MM.1S (cell line): ENCODE results near the gene ALDH5A1.

Experiments
- DNase-seq: peaks from one replicate; pipeline ENCODE4 v3.0.0-alpha.2; 2015
- H2AFZ ChIP-seq: fragments of 300-600 bp; sonication (generic); 2 replicates; pipeline ENCODE4 v1.6.0; 2016; ENCODE audit warnings: antibody characterized with exemption, low read length
- H3F3A ChIP-seq: fragments of 300-600 bp; sonication (generic); 2 replicates; pipeline ENCODE4 v1.6.1; 2016; ENCODE audit warnings: mild to moderate bottlenecking, antibody characterized with exemption, low read length, moderate library complexity, mixed read lengths; ENCODE audit not compliant: insufficient read depth
- H3K27ac ChIP-seq: fragments of 300-600 bp; sonication (generic); 2 replicates; pipeline ENCODE4 v1.5.1; 2016; ENCODE audit warnings: mild to moderate bottlenecking, low read length
- H3K27me3 ChIP-seq: fragments of 300-600 bp; sonication (generic); replicated peaks from 2 replicates; pipeline ENCODE4 v1.6.0; 2016; ENCODE audit warnings: low read length; ENCODE audit not compliant: insufficient read depth
- H3K36me3 ChIP-seq: fragments of 300-600 bp; sonication (generic); replicated peaks from 2 replicates; pipeline ENCODE4 v1.6.1; 2016; ENCODE audit warnings: mild to moderate bottlenecking, low read length, mixed read lengths; ENCODE audit not compliant: insufficient read depth
- H3K4me1 ChIP-seq: fragments of 300-600 bp; sonication (generic); 2 replicates; pipeline ENCODE4 v1.6.1; 2016; ENCODE audit warnings: low read length, mixed read lengths
- H3K4me2 ChIP-seq: fragments of 300-600 bp; sonication (generic); 2 replicates; pipeline ENCODE4 v1.6.0; 2016; ENCODE audit warnings: low read depth, low read length
- H3K4me3 ChIP-seq: fragments of 300-600 bp; sonication (generic); 2 replicates; pipeline ENCODE4 v1.5.1; 2016; ENCODE audit warnings: low read length, mixed read lengths
- H3K79me2 ChIP-seq: fragments of 300-600 bp; sonication (generic); 2 replicates; pipeline ENCODE4 v1.6.1; 2016; ENCODE audit warnings: mixed run types, low read length, mixed read lengths
- H3K9ac ChIP-seq: fragments of 300-600 bp; sonication (generic); 2 replicates; pipeline ENCODE4 v1.6.1; 2016; ENCODE audit warnings: low read length, mixed read lengths
- H3K9me2 ChIP-seq: fragments of 300-600 bp; sonication (generic); replicated peaks from 2 replicates; pipeline ENCODE4 v1.6.1; 2016; ENCODE audit warnings: mild to moderate bottlenecking, low read length, mixed read lengths; ENCODE audit not compliant: insufficient read depth
- H3K9me3 ChIP-seq: fragments of 300-600 bp; sonication (generic); replicated peaks from 2 replicates; pipeline ENCODE4 v1.6.1; 2016; ENCODE audit warnings: mild to moderate bottlenecking, low read length, mixed read lengths; ENCODE audit not compliant: insufficient read depth
- H4K20me1 ChIP-seq: fragments of 300-600 bp; sonication (generic); 2 replicates; pipeline ENCODE4 v1.6.1; 2016; ENCODE audit warnings: mild to moderate bottlenecking, low read length, moderate library complexity, mixed read lengths; ENCODE audit not compliant: insufficient read depth
- CTCF ChIP-seq: fragments of 300-600 bp; sonication (generic); IDR thresholded peaks from 2 replicates; pipeline ENCODE4 v1.5.1; 2016; ENCODE audit warnings: antibody characterized with exemption, low read length, mixed read lengths
- EZH2 ChIP-seq: fragments of 300-600 bp; sonication (generic); optimal IDR thresholded peaks from 2 replicates; pipeline ENCODE3; 2017; ENCODE audit warnings: low read depth, mild to moderate bottlenecking, antibody characterized with exemption, low read length, mixed read lengths
- EZH2phosphoT487 ChIP-seq: fragments of 300-600 bp; sonication (generic); IDR thresholded peaks from 2 replicates; pipeline ENCODE4 v1.6.1; 2018; ENCODE audit warnings: antibody characterized with exemption, low read length

Gene ALDH5A1

GRCh38 chr6:24581084-24581669 is 86.4 kb downstream of the ALDH5A1 start:
- Histone ChIP-seq H3K4me3 (no peak overlapping the region), H3K9me2 (no peaks in the 10 kb centered on the region), H3K27me3 (no peaks in the 10 kb centered on the region), H3K79me2 (no peaks in the 10 kb centered on the region), H3K9me3 (no peaks in the 10 kb centered on the region), H3K9ac (no peak overlapping the region), H3K36me3 (no peaks in the 10 kb centered on the region), H3F3A (no peaks in the 10 kb centered on the region), H3K4me2 (no peak overlapping the region), H3K27ac (no peak overlapping the region), H3K4me1 (no peaks in the 10 kb centered on the region), H4K20me1 (no peaks in the 10 kb centered on the region), H2AFZ (no peak overlapping the region)
- TF ChIP-seq CTCF: peak; percentile 82
- TF ChIP-seq EZH2: no peak
- peak; percentile 62 for DNase-seq

GRCh38 chr6:24583463-24584381 is 89.0 kb downstream of the ALDH5A1 start:
- Histone ChIP-seq H3K27ac (no peak overlapping the region), H3K4me2 (peak overlapping the region; percentile 42; the same call in 1 of the 2 replicates), H3K36me3 (no peaks in the 10 kb centered on the region), H3K9me3 (no peaks in the 10 kb centered on the region), H3K79me2 (no peaks in the 10 kb centered on the region), H4K20me1 (no peaks in the 10 kb centered on the region), H3K9ac (no peak overlapping the region), H3K27me3 (no peaks in the 10 kb centered on the region), H3K4me3 (no peak overlapping the region), H3K4me1 (no peaks in the 10 kb centered on the region), H3K9me2 (no peaks in the 10 kb centered on the region), H2AFZ (0 out of 2 replicates have a peak overlapping the region, but pooled peaks have one; percentile 35), H3F3A (no peaks in the 10 kb centered on the region)
- peak; percentile 86 for TF ChIP-seq CTCF
- TF ChIP-seq EZH2phosphoT487: no peak
- DNase-seq: peak; percentile 72

GRCh38 chr6:24584382-24584720 is 89.6 kb downstream of the ALDH5A1 start:
- no peaks in the 10 kb centered on the region for H3K4me1 ChIP-seq
- H4K20me1 ChIP-seq: no peaks in the 10 kb centered on the region
- H3K79me2 ChIP-seq: no peaks in the 10 kb centered on the region
- no peak for DNase-seq
- TF ChIP-seq EZH2 (no peak), EZH2phosphoT487 (no peak), CTCF (no peak)
- no peak overlapping the region for H3K4me3 ChIP-seq
- no peak overlapping the region for H3K9ac ChIP-seq
- H3K27ac ChIP-seq: no peak overlapping the region
- no peak overlapping the region for H3K4me2 ChIP-seq
- H3K9me2 ChIP-seq: no peaks in the 10 kb centered on the region
- no peak overlapping the region for H2AFZ ChIP-seq
- no peaks in the 10 kb centered on the region for H3F3A ChIP-seq
- no peaks in the 10 kb centered on the region for H3K36me3 ChIP-seq
- H3K27me3 ChIP-seq: no peaks in the 10 kb centered on the region
- H3K9me3 ChIP-seq: no peaks in the 10 kb centered on the region
